CD4-positive, alpha-beta T cell treated with Interferon gamma for 1 hour (primary cell): ENCODE data around the gene KDM2B.
"Not testable (repeated sequence)": the region's sequence is repeated elsewhere in the genome, so short reads cannot be mapped to it uniquely, and the experiment has no call there.

Experiments
- DNase-seq: peaks from one replicate; pipeline ENCODE4 v3.0.0-alpha.2; 2020

KDM2B gene

DNA sequence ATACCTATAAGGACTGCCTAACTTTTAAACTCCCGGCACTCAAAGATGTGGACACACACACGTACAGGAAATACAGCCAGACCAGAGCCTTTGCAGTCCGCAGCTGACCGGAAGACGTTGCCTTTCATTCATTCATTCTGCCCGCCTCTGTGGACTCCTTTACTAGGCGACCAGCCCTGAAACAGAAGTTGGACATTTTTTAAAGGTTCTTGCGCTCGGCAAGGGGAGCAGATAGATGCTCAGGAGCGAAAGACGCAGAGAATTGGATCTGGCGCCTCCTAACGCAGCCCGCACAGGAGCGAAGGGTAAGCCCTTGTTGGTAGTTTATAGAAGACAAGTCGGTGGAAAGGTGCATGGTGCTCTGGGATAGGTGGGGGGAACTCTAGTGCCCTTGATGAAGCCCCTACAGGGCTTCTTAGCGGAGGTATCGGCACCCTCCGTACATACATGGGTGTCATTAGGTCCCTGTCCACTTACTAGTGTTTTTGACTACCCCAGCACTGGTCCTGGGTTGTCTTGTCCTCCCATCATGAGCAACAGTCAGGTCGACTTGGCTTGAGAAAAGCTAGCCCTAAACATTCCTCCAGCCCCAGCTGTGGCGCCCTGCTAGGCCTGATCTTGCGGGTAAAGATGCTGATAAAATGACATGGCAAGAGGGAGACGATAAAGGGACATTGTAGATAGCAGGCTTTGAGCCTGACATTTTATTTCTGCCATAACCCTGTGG lies at the start of gene KDM2B:
TSS of gene KDM2B (minus strand) at position 65 of the 727 bp plus-strand sequence. CDS start 112 bp downstream, outside the sequence.
- no peak for DNase-seq

DNA sequence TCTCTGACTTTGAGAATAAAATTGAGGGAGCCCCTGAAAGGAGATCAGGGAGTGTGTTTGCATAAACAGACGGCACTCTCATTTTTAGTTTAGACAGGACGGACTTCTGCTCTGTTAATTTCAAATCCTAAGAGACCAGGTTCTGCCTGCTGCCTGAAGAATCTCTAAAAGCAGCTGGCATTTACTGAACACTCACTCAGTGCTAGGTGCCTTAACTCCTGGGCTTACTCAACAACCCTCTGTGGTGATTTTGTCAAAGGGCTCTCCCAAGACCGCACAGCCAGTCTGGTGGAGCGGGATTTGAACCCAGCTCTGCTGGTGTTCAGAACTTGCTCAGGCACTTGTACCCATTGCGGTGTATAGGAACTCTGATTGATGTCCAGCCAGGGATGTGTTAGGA lies 47.7 kb upstream of the KDM2B start:
- no peak for DNase-seq

DNA sequence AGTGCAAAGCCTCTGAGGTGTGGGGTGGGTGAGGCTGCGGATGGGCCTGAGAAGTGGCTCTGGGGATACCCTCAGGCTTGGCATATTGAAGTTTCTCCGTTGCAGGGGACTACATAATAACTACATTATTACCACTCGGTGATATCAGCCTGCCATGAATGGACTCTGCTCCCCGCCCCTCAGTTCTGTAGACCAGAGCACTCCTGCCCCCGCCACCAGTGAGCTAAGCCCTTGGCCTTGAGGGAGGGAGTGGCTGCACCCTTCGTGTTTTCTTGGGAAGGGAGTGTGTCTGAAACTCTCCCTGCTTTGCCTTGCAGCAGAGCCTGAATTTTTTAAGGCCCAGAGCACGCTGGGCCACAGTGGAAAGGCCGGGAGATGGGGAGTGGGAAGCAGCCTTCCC lies 47.2 kb upstream of the KDM2B start:
- no peak for DNase-seq

DNA sequence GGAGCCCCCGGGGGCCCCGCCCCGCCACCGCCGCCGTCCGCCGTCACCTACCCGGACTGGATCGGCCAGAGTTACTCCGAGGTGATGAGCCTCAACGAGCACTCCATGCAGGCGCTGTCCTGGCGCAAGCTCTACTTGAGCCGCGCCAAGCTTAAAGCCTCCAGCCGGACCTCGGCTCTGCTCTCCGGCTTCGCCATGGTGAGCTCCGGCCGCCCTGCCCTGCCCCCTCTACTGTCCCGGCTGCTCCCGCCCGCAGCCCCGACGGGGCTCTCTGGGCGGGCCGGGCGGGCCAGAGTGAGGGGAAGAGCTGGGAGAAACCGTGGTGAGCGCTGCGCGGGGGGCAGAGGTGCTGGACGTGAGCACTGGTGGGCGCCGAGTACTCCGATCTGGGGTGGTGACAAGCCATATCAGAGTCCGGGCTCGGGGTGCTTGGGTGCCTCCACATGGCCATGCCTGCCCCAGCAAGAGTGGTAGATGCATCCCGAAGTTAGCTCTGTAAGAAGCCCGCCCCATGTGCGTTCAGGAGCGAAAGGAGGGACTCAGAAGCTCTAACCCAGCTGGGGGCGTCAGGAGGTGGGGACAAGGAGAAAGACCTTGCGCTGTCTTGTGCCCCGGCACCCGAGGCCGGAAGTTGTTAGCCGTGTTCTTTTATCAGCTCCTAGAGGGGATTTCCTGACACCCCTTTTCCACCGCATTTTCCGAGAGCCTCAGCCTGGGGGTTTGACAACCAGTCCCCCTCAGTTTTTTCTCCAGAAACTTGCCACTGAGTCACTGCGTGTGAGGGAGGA lies 46.2 kb upstream of the KDM2B start:
- peak; percentile 82 for DNase-seq

DNA sequence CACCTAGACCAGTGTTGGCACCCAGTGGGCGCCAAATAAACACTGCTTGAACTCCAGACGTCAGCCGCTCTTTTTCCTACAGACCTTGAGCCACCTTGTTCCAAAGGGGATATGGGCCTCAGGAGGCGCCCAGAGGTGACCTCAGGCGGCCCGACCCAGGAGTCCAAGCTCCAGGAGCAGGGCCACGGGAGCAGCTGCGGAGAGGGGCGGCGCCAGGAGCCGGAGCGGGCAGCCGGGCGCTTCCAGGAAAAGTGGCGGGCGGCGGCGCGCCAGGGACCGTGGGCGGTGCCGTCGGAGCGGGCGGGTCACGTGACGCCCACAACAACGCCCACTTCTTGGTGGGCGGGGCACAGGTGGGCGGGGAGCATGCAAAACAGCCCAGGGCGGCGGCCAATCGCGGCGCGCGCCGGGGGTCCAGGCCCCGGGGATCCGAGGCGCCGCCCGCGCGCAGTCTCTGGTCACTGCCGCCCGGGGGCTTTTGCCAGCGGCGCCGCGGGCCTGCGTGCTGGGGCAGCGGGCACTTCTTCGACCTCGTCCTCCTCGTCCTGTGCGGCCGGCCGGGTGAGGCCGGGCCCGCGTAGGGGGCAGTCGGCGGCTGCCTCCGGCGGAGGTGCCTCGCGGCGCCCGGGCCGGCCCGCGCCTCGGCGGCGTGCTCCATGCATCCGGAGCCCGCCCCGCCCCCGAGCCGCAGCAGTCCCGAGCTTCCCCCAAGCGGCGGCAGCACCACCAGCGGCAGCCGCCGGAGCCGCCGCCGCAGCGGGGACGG lies 45.4 kb upstream of the KDM2B start, which contains the start of gene ORAI1:
TSS of gene ORAI1 (plus strand) at position 444 of the 766 bp plus-strand sequence.
- peak; percentile 92 for DNase-seq

DNA sequence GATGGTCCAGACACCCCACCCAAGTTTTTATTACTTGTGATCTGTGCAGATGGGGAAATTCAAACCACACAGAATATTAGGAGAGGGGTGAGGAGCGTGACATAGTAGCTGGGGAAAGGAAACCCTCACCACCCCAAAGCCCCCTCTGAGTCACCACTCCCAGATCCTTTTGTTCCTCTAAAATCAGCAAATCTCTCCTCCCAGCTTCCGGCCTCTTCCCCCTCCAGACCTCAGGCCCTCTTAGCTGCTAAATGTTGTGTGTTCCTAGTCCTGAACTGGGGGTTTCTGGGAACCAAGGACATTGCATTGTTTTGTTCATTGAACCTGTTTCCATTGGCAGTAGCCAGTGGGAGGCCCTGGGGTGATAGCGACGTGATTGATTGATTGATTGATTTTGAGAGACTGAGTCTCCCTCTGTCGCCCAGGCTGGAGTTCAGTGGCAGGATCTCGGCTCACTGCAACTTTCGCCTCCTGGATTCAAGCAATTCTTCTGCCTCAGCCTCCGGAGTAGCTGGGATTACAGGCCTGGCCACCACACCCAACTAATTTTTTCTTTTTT lies 39.6 kb upstream of the KDM2B start:
- DNase-seq, result peak; percentile 5

DNA sequence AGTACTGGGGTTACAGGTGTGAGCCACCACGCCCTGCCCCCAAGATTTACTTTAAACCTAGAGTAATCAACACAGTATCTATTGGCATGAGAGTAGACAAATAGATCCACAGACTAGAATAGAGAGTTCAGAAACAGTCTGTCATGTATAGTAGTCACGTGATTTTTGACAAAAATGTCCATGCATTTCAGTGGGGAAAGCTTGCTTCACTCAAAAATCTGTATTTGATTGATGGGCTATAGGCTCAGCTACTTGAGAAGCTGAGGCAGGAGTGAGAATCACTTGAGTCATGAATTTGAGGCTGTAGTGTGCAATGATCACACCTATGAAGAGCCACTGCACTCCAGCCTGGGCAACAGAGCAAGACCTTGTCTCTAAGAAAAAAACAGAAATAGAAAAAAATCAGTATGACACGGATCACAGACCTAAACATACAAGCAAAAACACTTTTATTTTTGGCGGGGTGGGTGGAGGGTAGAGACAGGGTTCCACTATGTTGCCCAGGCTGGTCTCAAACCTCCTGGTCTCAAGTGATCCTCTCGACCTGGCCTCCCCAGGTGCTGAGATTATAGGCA lies 37.9 kb upstream of the KDM2B start:
- no peak for DNase-seq

DNA sequence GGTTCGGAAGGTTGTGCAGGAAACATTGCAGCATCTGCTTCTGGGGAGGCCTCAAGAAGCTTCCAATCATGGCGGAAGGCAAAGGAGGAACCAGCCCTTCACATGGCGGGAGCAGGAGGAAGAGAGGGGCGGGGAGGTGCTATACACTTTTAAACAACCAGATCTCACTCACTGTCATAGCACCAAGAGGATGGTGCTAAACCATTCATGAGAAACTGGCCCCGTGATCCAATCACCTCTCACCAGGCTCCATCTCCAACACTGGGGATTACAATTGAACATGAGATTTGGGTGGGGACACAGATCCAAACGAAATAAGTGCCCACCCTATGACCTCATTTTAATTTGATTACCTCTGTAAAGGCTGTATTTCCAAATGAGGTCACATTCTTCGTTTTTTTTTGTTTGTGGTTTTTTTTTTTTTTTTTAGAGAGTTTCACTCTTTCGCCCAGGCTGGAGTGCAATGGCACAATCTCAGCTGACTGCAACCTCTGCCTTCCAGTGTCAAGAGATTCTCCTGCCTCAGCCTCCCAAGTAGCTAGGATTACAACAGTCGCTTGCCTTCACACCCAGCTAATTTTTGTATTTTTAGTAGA lies 34.1 kb upstream of the KDM2B start:
- DNase-seq, result peak; percentile 11

DNA sequence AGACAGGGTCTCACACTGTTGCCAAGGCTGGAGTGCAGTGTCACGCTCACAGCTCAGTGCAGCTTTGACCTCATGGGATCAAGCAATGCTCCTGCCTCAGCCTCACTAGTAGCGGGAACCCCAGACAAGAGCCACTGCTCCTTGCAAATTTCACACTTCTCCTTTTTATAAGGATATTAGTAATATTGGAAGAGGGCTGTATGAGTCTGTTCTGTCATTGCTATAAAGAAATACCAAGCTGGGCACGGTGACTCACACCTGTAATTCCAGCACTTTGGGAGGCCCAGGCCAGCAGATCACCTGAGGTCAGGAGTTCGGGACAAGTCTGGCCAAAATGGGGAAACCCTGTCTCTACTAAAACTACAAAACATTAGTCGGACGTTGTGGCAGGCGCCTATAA lies 32.6 kb upstream of the KDM2B start:
- DNase-seq, result no peak

DNA sequence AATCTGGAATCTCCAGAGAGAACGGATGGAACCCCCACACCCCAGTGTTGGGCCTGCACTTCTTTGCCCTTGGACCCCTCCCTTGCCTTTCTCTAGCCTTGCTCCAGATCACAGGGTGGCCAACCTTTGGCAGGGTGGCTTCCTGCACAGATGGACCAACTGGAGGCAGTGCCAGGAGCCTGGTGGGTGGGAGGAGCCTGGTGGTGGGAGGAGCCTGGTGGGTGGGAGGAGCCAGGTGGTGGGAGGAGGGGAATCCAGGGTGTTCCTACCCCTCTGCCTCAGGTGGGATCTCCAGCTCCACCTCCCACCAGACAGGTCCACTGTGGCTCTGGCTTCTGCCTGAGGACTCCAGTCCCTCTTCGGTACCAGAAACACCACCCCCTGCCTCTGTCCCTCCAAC lies 30.5 kb upstream of the KDM2B start:
- DNase-seq, result peak; percentile 14

DNA sequence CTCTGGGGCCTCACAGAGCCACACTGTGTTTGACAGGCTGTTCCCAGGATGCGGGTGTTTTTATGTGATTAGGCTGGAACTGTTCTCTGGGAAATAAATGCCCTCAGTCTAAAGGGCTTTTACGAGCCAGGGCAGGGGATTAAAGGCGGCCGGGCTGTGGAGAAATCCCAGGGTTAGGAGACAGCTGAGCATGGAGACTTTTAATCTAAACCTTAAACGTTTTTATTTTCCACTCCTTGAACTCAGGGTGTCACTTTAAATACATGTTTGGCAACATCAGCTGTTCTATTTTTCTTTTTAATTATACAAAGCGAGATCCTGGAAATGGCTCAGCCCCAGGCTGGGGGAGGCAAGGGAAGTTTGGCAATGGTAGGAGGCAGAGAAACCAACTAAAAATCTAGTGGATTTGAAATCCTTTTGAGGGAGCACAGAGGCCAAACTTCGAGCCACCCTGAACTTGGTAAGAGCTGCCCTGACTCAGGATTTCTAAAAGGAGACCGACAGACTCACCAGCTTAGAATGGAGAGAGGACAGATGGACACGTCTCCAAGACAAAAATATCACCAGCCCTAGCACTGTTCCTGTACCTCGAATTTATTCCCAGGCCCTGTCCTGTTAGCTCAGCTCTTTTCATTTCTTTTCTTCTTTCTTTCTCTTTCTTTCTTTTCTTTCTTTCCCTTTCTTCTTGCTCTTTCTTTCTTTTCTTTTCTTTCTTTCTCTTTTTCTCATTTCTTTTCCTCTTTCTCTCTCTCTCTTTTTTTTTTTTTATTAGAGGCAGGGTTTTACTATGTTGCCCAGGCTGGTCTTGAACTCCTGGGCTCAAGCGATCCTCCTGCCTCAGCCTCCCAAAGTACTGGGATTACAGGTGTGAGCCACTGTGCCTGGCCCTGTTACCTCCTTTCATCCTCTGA lies 29.7 kb upstream of the KDM2B start:
- no peak for DNase-seq

DNA sequence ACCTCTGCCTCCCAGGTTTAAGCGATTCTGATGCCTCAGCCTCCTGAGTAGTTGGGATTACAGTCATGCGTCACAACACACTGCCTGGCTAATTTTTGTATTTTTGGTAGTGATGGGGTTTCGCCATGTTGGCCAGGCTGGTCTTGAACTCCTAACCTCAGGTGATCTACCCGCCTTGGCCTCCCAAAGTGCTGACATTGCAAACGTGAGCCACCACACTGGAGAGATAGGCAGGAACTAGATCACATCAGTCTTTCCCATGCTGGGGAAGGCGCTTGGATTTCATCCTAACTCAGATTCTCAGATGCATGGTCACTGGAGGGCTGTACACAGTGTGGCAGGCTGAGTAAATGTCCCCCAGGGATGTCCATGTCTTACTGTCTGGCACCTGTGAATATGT lies 27.5 kb upstream of the KDM2B start:
- DNase-seq, result no peak

DNA sequence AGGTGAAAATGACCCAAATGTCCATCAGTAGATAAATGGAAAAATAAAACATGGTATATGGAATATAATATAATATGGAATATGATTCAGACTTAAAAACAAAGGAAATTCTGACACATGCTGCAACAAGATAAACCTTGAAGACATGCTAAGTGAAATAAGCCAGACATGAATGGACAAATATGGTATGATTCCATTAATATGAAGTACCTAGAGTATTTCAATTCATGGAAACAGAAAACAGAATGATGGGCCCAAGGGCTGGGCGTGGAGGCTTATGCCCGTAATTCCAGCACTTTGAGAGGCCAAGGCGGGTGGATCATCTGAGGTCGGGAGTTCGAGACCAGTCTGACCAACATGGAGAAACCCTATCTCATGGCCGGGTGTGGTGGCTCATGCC lies 22.8 kb upstream of the KDM2B start:
- DNase-seq, result no peak

DNA sequence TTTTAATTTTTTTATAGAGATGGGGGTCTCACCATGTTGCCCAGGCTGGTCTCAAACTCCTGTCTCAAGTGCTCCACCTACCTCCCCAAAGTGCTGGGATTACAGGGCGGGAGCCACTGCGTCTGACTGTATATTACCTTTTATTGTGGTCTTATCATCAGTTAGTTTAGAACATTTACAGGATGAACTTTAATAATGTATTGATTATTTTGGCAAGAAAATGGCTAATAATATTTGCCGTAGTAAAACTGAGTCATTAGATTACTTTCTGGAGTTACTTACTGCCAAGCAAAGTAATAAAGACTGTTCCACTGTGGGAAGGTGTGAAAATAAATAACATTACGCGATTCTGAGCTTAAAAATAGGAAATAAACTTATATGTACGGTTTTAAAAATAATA lies 21.9 kb upstream of the KDM2B start:
- no peak for DNase-seq

DNA sequence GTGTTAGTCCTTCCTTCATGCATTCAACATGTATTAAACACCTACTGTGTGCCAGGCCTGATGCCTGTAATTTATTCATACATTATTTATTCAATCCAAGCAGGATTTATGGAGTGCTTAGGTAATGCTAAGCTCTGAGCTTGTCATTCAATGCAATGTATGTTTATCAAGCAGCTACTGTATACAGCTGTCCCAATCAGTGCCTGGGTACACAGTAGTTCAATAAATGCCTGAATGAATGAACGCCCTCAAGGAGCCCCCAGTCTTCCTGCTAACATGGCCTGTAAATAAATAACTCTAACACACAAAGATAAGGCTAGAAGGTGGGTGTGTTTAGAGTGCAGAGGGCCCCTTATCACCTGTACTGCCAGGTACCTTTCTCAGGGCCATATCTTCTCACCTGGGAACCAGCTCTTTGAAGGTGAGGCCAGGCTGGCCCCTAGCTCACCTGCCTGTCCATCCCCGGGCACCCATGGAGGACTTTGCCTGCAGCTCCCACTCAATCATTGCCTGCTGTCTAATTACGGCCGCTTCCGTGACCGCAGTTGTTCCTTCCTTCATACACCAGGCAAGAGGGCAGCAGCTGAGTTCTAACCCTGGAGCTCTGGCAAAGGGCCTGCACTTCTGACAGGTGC lies 20.0 kb upstream of the KDM2B start:
- no peak for DNase-seq

DNA sequence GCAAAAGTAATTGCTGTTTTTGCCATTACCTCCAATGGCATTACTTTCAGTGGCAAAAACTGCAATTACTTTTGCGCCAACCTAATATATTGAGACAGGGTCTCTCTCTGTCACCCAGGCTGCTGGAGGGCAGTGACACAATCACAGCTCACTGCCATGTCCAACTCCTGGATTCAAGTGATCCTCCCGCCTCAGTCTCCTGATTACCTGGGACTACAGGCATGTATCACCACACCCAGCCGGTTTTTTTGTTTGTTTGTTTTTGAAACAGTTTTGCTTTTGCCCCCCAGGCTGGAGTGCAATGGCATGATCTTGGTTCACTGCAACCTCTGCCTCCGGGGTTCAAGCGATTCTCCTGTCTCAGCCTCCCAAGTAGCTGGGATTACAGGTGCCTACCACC lies 15.7 kb upstream of the KDM2B start:
- no peak for DNase-seq

DNA sequence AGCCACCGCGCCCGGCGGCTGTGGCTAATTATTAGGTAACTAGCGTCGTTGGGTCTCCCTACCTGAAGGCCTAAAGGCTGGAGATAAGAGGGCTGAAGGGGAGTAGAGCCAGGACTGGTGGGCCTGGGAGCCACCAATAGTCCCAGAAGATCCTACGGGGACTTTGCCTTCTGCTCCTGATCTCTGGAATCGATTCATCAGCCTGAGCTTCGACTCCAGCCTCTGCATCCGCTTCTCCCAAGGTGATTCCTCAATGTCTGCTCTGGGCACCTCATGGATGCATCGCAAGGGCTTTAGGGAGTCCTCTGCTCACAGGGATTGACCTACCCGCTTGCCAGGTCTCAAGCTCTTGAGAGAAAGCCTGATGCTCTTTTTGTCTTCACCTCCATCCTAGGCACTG lies 14.7 kb upstream of the KDM2B start:
- DNase-seq, result no peak

DNA sequence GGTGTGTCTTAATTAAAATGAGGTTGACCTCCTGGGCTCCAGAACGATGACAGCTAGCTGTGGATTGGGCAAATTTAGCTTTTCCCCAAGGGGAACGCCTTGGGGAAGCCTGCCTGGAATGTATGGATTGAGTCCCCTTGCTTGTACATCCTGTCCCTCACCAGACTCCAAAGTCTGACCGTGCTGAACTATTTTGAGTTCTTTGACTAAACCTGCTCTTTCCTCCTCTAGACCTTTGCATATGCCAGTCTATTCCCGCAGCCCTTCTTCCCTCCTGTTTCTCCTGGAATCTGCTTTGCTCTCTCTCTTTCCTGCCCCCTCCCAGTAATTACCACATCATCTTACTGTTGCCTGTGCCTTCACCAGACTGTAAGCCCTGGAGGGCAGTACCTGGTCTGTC lies 11.5 kb upstream of the KDM2B start:
- DNase-seq, result no peak

DNA sequence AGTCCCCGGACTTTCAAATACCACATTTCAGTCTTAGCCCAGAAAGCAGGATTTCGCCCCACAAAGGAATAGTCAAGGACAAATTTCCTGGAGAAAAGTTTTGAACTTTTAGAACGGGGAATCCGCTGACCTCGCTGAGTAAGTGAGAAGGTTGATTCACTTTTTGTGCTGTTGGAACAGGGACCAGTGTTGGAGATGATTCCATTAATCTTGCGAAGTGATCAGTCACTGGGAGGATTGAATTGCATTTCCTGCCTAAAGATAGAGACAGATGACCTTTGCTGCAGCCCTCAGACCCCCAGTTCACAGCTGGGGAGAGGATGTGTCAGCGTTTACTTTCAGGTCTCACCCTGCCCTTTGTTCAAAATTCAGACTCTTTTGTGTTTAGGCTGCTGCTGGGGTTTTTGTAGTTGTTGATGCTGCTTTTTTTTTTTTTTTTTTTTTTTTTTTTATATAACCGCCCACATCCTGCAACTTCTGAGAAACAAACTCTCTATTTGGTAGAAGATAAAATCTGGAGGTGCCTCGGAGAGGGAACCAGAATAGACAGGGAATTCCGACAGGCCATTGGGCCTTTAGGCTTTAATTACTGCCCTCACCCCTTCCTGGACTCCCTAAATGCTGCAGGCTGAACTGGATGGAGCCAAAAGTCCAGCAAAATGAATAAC lies 9.8 kb upstream of the KDM2B start:
- DNase-seq, result peak; percentile 69

DNA sequence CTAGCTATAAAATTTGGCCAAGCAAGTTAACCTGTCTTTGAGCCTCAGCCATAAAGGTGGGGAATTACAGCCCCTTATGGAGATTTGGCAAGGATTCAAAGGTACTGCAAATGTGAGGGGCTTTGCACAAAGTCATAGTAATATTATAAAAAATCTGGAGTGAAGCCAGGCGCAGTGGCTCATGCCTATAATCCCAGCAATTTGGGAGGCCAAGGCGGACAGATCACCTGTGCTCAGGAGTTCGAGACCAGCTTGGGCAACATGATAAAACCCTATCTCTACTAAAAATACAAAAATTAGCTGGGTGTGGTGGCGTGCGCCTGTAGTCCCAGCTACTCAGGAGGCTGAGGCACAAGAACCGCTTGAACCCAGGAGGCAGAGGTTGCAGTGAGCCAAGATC lies 4.1 kb upstream of the KDM2B start:
- not testable (repeated sequence) for DNase-seq
